Activated T-cell treated with anti-CD3 and anti-CD28 coated beads, Interleukin-2, amount 50 U/mL, for 24 hours (primary cell): ENCODE measurements around the gene FBLN7.

Experiments
- DNase-seq: peaks from one replicate; pipeline ENCODE4 v3.0.0-alpha.2; 2020
- H3K27ac Mint-ChIP-seq: 2 replicates; pipeline ENCODE4 v1.8.0; 2020; ENCODE audit warnings: mild to moderate bottlenecking, mixed read lengths
- H3K27me3 Mint-ChIP-seq: 2 replicates; pipeline ENCODE4 v1.8.0; 2020; ENCODE audit warnings: mixed read lengths
- H3K36me3 Mint-ChIP-seq: 2 replicates; pipeline ENCODE4 v1.8.0; 2020; ENCODE audit warnings: low read depth, mixed read lengths
- H3K4me1 Mint-ChIP-seq: 2 replicates; pipeline ENCODE4 v1.8.0; 2020; ENCODE audit warnings: low read depth, mixed read lengths
- H3K4me3 Mint-ChIP-seq: 2 replicates; pipeline ENCODE4 v1.8.0; 2020; ENCODE audit warnings: mild to moderate bottlenecking, moderate library complexity, mixed read lengths
- H3K9me3 Mint-ChIP-seq: 2 replicates; pipeline ENCODE4 v1.8.0; 2020; ENCODE audit warnings: mixed read lengths

FBLN7 gene

GRCh38 chr2:112175958-112176573, 37.9 kb downstream of the FBLN7 start:
- Mint-ChIP-seq H3K36me3 (no peaks in the 10 kb centered on the region), H3K27me3 (no peaks in the 10 kb centered on the region), H3K4me3 (no peak overlapping the region), H3K9me3 (no peaks in the 10 kb centered on the region), H3K27ac (no peak overlapping the region), H3K4me1 (peaks cover 40% of the 10 kb centered on the region)
- DNase-seq: no peak

GRCh38 chr2:112181571-112182290, 43.5 kb downstream of the FBLN7 start:
- Mint-ChIP-seq H3K4me3 (peak overlapping the region; percentile 83), H3K27me3 (no peaks in the 10 kb centered on the region), H3K9me3 (no peaks in the 10 kb centered on the region), H3K4me1 (peaks cover 64% of the 10 kb centered on the region), H3K27ac (peak overlapping the region; percentile 94), H3K36me3 (peaks cover 31% of the 10 kb centered on the region)
- peak; percentile 82 for DNase-seq

GRCh38 chr2:112182581-112183034, 44.4 kb downstream of the FBLN7 start:
- DNase-seq: peak; percentile 75
- Mint-ChIP-seq H3K4me1 (peaks cover 73% of the 10 kb centered on the region), H3K27me3 (no peaks in the 10 kb centered on the region), H3K36me3 (peaks cover 40% of the 10 kb centered on the region), H3K9me3 (peaks cover 3% of the 10 kb centered on the region), H3K4me3 (peak overlapping the region; percentile 83), H3K27ac (peak overlapping the region; percentile 94)

GRCh38 chr2:112183327-112184025, 45.3 kb downstream of the FBLN7 start:
- H3K36me3 Mint-ChIP-seq: peaks cover 47% of the 10 kb centered on the region
- DNase-seq: peak; percentile 56
- peak overlapping the region; percentile 94 for H3K27ac Mint-ChIP-seq
- no peaks in the 10 kb centered on the region for H3K27me3 Mint-ChIP-seq
- peak overlapping the region; percentile 83 for H3K4me3 Mint-ChIP-seq
- H3K9me3 Mint-ChIP-seq: peaks cover 6% of the 10 kb centered on the region
- H3K4me1 Mint-ChIP-seq: peaks cover 78% of the 10 kb centered on the region

- Mint-ChIP-seq H3K4me3 (peak overlapping the region; percentile 83), H3K27me3 (no peaks in the 10 kb centered on the region), H3K27ac (peak overlapping the region; percentile 94), H3K9me3 (peaks cover 6% of the 10 kb centered on the region), H3K36me3 (peaks cover 52% of the 10 kb centered on the region), H3K4me1 (peaks cover 82% of the 10 kb centered on the region)
- no peak for DNase-seq
Measured at GRCh38 chr2:112184121-112184520, 45.9 kb downstream of the FBLN7 start.

- peak overlapping the region; percentile 79 for H3K27ac Mint-ChIP-seq
- no peak for DNase-seq
- no peaks in the 10 kb centered on the region for H3K27me3 Mint-ChIP-seq
- H3K36me3 Mint-ChIP-seq: peaks cover 60% of the 10 kb centered on the region
- H3K4me3 Mint-ChIP-seq: no peak overlapping the region
- H3K9me3 Mint-ChIP-seq: peaks cover 6% of the 10 kb centered on the region
- peaks cover 86% of the 10 kb centered on the region for H3K4me1 Mint-ChIP-seq
Measured at GRCh38 chr2:112185131-112185530, 46.9 kb downstream of the FBLN7 start.

GRCh38 chr2:112187046-112187715, 49.0 kb downstream of the FBLN7 start:
- H3K4me1 Mint-ChIP-seq: peaks cover 89% of the 10 kb centered on the region
- peaks cover 6% of the 10 kb centered on the region for H3K9me3 Mint-ChIP-seq
- peak overlapping the region; percentile 98 for H3K27ac Mint-ChIP-seq
- no peaks in the 10 kb centered on the region for H3K27me3 Mint-ChIP-seq
- H3K36me3 Mint-ChIP-seq: peaks cover 72% of the 10 kb centered on the region
- H3K4me3 Mint-ChIP-seq: peak overlapping the region; percentile 52
- no peak for DNase-seq

GRCh38 chr2:112187805-112188596, 49.8 kb downstream of the FBLN7 start:
- peaks cover 85% of the 10 kb centered on the region for H3K4me1 Mint-ChIP-seq
- DNase-seq: peak; percentile 82
- H3K27ac Mint-ChIP-seq: peak overlapping the region; percentile 98
- H3K9me3 Mint-ChIP-seq: peaks cover 6% of the 10 kb centered on the region
- H3K36me3 Mint-ChIP-seq: peaks cover 78% of the 10 kb centered on the region
- no peaks in the 10 kb centered on the region for H3K27me3 Mint-ChIP-seq
- H3K4me3 Mint-ChIP-seq: peak overlapping the region; percentile 52

- H3K9me3 Mint-ChIP-seq: peaks cover 6% of the 10 kb centered on the region
- H3K36me3 Mint-ChIP-seq: peaks cover 71% of the 10 kb centered on the region
- H3K4me3 Mint-ChIP-seq: peak overlapping the region; percentile 52
- peak; percentile 47 for DNase-seq
- no peaks in the 10 kb centered on the region for H3K27me3 Mint-ChIP-seq
- peak overlapping the region; percentile 98 for H3K27ac Mint-ChIP-seq
- H3K4me1 Mint-ChIP-seq: peaks cover 82% of the 10 kb centered on the region
Measured at GRCh38 chr2:112189001-112189556, 50.9 kb downstream of the FBLN7 start.

- no peaks in the 10 kb centered on the region for H3K9me3 Mint-ChIP-seq
- peak overlapping the region; percentile 70 for H3K27ac Mint-ChIP-seq
- H3K4me3 Mint-ChIP-seq: no peak overlapping the region
- no peak for DNase-seq
- H3K36me3 Mint-ChIP-seq: peaks cover 48% of the 10 kb centered on the region
- no peaks in the 10 kb centered on the region for H3K27me3 Mint-ChIP-seq
- H3K4me1 Mint-ChIP-seq: peaks cover 59% of the 10 kb centered on the region
Measured at GRCh38 chr2:112194028-112194427, 55.8 kb downstream of the FBLN7 start.

- DNase-seq: no peak
- H3K9me3 Mint-ChIP-seq: no peaks in the 10 kb centered on the region
- peaks cover 59% of the 10 kb centered on the region for H3K4me1 Mint-ChIP-seq
- H3K27me3 Mint-ChIP-seq: no peaks in the 10 kb centered on the region
- H3K36me3 Mint-ChIP-seq: peaks cover 46% of the 10 kb centered on the region
- peak overlapping the region; percentile 70 for H3K27ac Mint-ChIP-seq
- H3K4me3 Mint-ChIP-seq: no peak overlapping the region
Measured at GRCh38 chr2:112194482-112194881, 56.3 kb downstream of the FBLN7 start.

- H3K4me1 Mint-ChIP-seq: peaks cover 54% of the 10 kb centered on the region
- H3K27me3 Mint-ChIP-seq: no peaks in the 10 kb centered on the region
- H3K4me3 Mint-ChIP-seq: no peak overlapping the region
- H3K36me3 Mint-ChIP-seq: peaks cover 48% of the 10 kb centered on the region
- no peak overlapping the region for H3K27ac Mint-ChIP-seq
- DNase-seq: no peak
- no peaks in the 10 kb centered on the region for H3K9me3 Mint-ChIP-seq
Measured at GRCh38 chr2:112195167-112195766, 57.1 kb downstream of the FBLN7 start.

GRCh38 chr2:112195950-112196349, 57.8 kb downstream of the FBLN7 start:
- Mint-ChIP-seq H3K4me3 (no peak overlapping the region), H3K9me3 (no peaks in the 10 kb centered on the region), H3K27ac (no peak overlapping the region), H3K36me3 (peaks cover 46% of the 10 kb centered on the region), H3K27me3 (no peaks in the 10 kb centered on the region), H3K4me1 (peaks cover 50% of the 10 kb centered on the region)
- no peak for DNase-seq
